ENCODE results near the gene NSUN7.
"Not testable (repeated sequence)": the region's sequence is repeated elsewhere in the genome, so short reads cannot be mapped to it uniquely, and the experiment has no call there.

NSUN7 gene, protein sequence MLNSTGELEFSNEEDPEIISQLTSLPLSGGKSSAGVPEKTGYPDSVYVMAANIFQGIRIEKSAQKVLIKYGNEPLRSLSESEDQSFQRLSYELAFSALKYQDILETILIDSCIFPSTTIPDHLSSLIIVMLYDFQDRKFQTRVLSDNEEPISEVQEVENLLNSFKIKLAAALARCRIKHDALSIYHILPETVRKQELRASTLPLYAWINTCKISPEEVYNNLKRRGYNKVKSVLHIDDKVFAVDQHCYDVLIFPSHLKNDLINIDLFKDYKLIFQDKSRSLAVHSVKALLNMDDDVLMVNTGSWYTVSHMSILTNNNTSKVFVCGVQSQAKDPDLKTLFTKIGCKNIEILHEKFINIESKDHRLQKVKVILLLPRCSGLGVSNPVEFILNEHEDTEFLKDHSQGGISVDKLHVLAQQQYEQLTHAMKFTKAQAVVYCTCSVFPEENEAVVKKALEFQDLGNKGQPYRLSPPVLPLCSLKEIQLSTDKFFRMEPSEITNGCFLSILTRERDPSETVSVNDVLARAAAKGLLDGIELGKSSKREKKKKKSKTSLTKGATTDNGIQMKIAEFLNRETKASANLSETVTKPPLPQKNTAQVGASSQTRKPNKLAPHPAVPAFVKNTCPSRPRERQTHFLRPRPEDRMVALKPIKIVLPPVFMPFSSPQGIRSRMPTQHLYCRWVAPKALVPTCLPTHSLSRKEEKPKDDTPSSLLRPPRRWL
- total RNA-seq: 0 to 0.06 reads per million in 2 experiments

DNA sequence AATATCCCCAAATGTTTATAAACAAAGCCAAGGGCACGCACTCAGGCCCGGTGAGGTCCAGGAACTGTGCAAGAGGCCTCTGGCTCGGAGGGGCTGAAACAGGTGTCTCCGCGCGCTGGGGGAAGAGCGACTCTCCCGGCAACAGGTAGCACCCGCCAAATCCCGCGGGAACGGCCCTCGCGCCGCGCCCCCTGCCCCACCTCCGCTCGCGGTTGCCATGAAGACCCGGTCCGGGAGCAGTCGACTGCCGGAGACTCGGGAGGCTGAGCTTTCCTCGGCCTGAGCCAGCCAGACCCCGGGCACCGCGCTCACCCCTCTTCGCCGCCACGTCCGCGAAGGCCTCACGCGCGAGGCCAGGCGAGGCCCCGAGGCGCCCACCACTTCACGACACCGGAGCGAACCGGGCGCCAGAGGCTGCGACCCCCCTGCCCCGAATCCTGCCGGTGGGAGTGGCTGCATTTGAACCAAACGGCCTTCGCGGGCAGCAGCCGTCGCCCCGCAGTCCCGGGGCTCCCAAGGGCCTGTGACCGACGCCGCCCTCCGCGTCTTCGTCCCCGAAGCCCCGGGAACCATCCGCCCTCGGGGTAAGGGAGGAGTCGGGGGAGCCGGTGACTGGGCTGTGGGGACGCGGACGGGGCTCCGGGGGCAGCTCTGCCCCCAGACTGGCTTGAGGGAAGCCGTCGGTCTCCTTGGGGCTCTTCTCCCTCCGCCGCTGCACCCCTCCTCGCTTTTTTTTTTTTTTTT lies at the start of gene NSUN7:
NSUN7 (plus strand) TSS at position 239 of the 744 bp plus-strand sequence. CDS start 739 bp downstream, outside the sequence.
- DNase-seq (ENCODE audit: low read depth): no peak

DNA sequence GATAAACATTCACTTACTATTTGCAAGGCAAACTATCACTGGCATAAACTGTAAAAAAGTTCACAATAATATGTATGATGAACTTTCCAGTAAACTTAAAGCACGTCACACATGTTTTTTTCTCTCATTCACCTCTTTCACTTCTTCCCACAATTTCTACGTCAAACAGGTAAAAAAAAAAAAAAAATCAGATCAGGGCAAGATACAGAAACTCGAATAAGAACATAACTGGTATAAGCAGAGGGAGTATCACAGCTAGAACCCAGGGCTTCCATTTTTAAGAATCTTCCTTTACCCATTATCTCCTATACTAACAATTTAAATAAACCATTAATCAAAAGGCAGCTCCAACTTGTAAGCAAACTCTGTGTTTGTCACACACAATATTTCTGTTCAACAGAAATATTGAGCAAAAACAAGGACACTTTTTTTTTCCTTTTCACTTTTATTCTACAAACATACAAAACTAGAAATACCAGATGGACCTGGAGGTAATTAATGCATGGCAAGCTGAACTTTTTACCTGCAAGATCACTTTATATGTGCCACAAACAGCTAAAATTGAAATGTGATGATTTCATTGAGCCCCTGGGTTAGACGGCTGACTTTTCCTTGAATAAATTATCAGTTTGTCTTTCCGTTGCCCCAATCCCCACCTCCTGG lies 47.5 kb upstream of the NSUN7 start:
- DNase-seq (ENCODE audit: low read depth): no peak

DNA sequence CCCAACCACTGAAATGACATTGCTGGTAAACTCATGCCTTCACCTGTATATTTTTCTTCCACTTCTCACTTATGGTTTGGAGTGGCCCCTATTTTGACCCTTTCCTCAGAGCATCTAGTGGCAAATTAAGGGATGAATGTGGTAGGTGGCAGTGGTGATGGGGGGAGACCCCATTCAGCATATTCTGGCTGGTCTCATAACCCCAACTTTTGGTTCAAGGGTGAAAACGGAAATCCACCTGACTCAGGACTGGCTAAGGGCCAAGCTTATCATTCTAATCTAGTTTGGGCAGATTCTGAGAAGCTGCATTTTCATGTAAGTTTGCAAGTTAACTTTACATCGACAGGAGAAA lies 47.0 kb upstream of the NSUN7 start:
- no peak for DNase-seq (ENCODE audit: low read depth)

DNA sequence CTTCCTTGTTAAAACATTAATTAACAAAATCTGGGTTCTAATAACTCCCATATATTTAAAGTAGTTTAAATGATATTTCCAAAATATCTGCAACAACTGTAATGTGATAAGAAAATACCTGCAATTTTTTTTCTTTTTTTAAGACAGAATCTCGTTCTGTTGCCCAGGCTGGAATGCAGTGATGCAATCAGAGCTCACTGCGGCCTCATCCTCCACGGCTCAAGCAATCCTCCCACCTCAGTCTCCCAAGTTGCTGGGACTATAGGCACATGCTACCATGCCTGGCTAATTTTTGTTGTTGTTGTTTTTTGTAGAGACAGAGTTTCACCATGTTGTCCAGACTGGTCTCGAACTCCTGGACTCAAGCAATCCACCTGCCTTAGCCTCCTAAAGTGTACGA lies 45.7 kb upstream of the NSUN7 start:
- DNase-seq (ENCODE audit: low read depth): no peak

DNA sequence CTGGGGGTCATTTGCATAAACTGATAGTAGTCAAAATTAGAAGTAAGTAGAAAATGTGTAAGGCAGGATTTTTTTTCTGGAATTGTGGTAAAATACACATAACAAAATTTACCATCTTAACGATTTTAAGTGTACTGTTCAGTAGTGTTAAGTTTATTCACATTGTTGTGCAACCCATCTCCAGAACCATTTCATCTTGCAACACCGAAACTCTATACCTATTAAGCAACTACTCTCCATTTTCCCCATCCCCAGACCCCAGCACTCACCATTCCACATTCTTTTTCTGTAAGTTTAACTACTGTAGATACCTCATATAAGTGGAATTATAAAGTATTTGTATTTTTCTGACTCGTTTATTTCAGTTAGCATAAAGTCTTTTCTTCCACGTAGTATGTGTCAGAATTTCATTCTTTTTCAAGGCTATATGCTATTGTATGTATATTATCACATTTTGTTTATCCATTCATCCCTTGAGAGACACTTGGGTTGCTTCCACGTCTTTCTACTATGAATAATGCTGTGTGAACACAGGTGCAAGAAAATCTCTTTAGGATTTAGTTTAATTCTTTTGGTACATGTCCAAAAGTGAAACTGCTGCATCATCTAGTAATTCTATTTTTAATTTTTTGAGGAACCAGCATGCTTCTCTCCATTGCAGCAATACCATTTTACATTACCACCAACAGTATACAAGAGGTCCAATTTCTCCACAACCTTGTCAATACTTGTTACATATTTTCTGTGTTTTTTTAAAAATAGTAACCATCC lies 39.1 kb upstream of the NSUN7 start:
- no peak for DNase-seq (ENCODE audit: low read depth)

DNA sequence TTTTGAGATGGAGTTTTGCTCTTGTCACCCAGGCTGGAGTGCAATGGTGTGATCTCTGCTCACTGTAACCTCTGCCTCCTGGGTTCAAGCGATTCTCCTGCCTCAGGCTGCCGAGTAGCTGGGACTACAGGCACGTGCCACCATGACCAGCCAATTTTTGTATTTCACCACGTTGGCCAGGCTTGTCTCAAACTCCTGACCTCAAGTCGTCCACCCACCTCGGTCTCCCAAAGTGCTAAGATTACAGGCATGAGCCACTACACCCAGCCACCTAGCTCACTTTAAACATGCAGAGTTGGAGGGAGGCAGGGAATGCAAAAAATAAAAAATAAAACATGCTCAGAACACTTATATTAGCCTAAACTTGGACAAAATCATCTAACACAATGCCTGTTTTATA lies 36.8 kb upstream of the NSUN7 start:
- not testable (repeated sequence) for DNase-seq (ENCODE audit: low read depth)

DNA sequence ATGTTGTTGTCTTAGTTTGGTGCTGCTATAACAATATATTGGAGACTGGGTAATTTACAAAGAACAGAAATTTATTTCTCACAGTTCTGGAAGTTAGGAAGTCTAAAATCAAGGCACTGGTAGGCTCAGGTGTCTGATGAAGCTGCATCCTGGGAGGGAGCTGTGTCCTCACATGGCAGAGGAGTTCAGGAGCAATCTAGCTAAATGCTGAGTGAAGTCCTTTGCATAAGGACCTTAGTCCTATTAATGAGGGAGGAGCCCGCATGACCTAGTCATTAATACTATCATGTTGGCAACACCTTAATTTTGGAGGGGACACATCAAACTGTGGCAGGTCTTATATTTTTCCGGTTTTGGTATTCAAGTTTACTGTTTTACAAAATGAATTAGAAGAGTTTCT lies 36.0 kb upstream of the NSUN7 start:
- no peak for DNase-seq (ENCODE audit: low read depth)

DNA sequence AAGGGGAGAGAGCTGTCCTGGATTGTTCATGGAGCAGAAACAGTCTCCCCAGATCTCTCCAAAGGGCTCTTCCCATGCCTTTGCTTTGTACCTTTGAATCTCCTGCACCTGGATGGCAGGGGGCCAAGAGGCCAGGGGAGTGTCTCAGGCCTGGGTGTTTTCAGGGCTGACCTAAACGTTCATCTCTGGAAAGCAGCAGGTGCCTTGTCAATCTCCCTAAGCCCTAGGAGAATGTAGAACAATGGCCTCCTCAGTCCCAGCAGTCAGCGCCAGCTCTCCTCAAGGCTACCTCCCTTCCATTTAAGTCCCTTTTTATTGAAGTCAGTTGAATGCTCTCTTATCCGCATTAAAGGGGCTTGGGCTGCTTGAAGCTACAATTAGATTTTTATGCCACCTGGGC lies 31.2 kb upstream of the NSUN7 start:
- DNase-seq (ENCODE audit: low read depth): no peak

DNA sequence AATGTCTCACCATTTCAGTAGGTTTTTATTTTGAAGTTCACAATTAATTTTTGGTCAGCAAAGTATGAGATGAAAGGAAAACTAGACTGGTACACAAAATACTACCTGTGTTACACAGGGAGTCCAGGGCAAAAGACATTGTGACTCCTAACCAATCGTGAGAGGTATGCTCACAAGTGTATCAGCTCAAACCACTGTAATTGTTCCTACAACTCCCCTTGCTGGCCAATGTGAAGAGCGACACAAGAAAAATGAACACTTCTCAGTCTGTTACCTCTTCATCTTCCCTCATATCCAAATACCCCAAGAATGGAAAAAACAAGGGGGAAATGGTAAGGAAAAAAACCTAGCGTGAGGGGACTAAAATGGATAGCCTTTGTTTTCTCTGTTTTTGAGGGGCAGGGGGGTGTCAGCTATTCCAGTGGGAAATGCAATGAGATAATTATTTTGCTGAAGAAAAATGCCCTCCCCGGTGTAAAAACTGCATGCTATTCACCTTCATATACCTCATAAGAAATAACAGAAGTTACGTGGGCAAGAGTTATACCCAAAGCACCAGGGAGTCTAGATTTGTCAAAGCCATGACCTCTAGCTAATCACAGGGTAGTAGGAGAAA lies 30.6 kb upstream of the NSUN7 start:
- DNase-seq (ENCODE audit: low read depth): no peak

DNA sequence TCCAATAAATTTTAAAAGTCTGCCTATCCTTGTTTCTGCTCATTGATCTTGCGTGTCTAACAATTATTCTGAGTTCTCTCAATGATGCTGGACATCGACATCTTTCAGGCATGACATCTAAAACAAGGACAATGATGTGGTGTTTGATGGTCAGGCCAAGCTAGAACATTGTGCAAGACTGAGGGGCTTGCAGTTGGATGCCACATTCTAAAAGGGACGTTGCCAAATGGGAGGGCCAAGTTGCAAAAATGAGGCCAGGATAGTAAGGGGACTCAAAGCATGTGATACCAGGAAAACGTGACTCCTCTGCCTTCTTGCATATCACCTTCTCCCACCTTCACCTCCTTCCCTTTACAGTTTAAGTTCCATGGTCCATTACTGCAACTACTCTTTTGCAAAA lies 29.4 kb upstream of the NSUN7 start:
- no peak for DNase-seq (ENCODE audit: low read depth)

DNA sequence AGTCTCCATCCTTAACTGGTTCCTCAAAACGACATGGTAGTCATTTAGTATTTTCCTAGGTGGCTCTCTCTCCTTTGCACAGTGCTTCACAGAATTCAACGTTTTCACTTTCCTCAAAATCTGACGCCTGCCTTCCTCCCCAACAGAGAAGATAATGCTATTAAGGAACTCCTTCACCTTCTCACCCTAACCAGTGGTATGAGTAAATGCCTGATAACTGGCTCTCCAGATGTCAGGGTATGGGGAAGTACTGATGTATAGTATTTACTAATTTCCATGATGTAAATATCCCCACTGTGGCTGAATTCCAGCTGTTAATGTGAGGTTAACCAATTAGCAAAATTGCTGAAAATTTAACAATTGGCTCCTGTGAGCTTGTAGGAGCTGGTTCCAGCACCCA lies 28.8 kb upstream of the NSUN7 start:
- no peak for DNase-seq (ENCODE audit: low read depth)

DNA sequence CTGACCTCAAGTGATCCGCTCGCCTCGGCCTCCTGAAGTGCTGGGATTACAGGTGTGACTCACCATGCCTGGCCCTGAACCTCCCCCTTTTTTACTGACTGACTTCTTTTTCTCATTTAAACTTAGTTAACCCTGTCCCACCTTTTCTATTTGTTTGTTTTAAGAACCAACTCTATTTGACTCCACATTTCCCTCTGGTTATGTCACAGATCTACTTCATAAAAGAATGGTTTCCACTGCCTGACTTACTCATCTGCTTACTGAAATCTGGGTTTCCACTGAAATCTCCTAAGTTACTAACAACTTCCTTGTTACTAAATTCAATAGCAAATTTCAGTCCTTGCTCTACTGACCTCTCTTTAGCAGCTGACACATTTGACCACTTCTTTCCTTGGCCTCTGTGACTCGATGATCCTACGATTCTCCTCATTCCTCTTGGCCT lies 28.0 kb upstream of the NSUN7 start:
- no peak for DNase-seq (ENCODE audit: low read depth)

DNA sequence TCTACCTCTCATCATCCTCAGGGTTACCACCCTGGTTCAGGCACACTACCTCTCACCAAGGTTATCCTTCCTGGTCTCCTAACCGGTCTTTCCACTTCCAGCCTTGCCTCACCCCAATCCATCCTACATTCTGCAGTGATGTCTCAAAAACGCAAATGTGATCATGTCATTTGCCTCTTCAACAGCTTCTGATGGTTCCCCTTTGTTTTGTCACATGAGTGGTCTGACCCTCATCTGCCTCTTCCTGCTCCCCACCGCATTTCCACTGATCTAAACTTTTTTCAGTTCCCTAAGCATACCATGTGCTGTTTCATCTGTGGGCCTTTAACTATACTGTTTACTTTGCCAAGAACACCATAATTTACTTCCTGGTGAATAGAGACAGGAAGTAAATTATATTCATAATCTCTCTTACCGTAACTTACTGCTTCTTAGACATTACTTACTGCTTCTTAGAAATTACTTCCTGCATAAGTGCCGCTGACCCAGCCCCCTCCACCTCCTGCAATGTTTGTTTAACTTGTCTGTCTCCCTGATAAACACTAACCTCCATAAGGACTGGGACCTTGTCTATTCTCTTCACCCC lies 27.1 kb upstream of the NSUN7 start:
- no peak for DNase-seq (ENCODE audit: low read depth)

DNA sequence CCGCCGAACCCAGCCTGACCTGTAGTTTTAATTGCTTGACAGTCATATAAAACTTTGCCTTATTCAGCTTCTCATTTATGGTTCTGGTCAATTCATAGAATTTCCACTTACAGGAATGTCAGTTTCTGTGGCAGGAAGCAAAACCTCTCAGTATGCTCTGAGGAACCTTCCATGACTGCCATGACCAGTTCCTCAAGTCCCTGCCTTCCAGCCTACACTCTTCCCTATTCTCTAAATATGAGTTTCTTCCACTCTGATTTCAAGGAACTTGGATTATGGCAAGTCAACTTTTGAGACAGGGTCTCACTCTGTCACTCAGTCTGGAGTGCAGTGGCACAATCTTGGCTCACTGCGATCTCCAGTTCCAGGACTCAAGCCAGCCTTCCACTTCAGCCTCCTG lies 26.0 kb upstream of the NSUN7 start:
- DNase-seq (ENCODE audit: low read depth): no peak

DNA sequence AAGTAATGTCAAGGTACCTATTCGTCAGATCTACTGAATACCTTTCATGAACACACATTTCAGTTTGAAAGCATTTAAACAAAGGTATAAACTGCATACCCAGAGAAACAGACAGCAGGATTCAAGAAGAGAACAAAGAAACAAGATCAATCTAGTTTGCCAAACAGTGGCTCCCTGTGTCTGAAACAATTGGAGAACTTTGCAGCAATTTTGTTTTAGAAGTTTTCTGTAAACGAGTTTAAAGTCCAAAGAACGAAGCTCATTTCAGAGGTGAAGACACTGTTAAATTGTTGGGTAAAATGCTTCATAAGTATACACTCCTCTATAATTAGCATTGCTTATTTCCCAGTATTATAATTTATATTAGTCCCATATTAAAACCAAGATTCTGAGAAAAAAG lies 21.4 kb upstream of the NSUN7 start:
- no peak for DNase-seq (ENCODE audit: low read depth)

DNA sequence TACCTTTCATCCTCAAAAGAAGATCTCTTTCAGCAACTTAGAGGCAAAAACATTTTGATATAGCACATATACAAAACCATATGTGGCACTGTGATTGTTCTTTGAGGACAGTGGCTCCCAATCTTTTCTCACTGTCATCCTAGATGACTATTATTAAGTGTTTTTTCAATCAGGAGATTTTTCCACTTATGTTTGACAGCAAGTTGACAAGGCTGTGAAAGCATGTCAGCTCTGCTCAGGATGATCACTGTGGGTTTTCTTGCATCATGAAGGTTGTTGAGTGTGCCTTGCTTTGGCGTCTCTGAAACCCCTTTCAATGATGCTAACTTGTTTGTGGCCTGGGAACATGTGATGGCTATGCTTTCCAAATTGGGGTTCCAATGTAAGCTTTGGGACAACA lies 20.2 kb upstream of the NSUN7 start:
- DNase-seq (ENCODE audit: low read depth): no peak

DNA sequence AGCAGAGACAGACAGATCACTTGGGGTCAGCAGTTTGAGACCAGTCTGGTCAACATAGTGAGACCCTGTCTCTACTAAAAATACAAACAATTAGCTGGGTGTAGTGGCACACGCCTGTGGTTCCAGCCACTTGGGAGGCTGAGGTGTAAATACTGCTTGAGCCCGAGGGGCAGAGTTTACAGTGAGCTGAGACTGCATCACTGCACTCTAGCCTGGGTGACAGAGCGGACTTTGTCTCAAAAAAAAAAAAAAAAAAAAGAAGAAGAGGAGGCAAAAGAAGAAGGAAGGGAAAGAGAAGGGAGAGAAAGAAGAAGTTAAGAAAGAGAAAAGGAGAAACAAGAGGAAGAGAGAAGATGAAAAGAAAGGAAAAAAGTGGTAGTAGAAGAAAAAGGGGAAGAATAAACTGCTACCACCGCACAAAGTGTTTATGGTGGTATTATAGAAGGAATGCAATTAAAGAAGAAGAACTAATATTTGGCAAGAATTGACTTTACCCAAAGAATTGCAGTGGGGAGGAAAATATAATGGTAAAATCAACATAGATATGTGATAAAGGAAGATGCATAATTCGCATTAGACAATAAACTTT lies 19.6 kb upstream of the NSUN7 start:
- DNase-seq (ENCODE audit: low read depth): no peak

DNA sequence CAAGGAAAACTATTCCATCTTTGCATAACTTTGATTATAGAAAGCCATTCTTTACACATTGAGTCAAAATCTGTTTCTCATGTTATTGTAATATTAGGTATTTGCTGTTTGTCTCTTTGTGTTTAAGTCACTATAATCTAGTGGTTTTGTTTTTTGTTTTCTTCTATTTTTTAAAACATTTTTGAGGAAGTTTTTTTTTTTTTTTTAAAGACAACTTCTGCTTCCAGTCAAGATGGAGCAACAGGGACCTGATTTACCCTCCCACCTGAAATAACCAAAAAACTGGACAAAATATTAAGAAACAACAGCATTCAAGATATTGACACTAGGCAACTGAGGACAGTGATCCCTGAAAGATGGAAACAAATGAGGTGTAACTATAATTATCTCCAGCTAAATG lies 18.4 kb upstream of the NSUN7 start:
- DNase-seq (ENCODE audit: low read depth): no peak

DNA sequence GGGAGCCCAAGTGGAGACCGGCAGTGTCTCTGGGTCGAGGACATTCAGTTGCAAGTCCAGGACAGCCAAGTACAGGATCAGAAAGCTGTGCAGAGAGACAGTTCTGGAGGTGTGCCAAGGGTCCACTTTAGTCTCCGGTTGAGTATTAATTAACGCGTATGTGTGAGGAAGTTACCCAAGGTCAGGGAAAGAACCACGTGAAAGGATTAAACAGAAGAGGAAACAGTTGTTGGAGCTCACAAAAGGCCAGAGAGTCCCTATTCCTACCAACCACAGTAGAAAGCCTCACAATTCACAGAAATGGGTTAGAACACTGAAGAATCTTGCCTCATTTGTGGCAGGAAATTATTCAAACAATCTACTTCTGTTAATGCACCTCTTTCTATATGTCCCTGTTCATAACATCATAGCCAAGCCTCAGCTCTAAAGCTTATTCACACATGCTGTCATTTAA lies 17.9 kb upstream of the NSUN7 start:
- DNase-seq (ENCODE audit: low read depth): no peak

DNA sequence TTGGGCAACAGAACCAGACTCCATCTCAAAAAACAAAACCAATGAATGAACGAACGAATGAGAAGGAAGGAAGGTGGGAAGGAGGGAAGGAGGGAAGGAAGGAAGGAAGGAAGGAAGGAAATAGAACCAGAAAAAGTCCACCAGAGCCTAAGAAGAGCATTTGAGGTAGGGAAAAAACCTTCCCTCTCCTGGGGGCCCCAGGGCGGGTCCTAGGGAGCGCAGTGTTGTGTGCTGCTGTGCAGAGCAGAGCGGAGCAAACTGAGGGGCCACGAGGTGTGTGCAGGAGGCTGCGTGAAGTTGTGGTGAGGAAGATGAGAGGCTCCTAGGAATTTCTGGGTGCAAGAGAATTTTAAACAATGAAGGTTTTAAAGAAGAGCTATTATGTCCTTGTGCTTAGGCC lies 16.0 kb upstream of the NSUN7 start:
- DNase-seq (ENCODE audit: low read depth): no peak

Data from T follicular helper cell (primary cell).